ENCODE data around the gene SLC39A11. TPM values are rescaled to one million over a fixed set of nuclear protein-coding genes. Genes with fewer than 3 reads are reported as not detected.

SLC39A11 gene
- total RNA-seq, 1 experiment from 2014 or later: 57.1 TPM

- no TSS peak for BruUV-seq (replicated peaks)
- Histone ChIP-seq H3K27ac (no peak overlapping the region), H3K4me2 (no peak overlapping the region), H3K4me1 (replicated peaks; ENCODE audit: insufficient read depth) (no peaks in the 10 kb centered on the region), H3K79me2 (ENCODE audit: low read depth) (no peaks in the 10 kb centered on the region), H3K9me3 (ENCODE audit: insufficient read depth, low read depth) (no peaks in the 10 kb centered on the region), H3K4me3 (no peak overlapping the region), H2AFZ (no peak overlapping the region), H3K27me3 (ENCODE audit: insufficient read depth, low read depth) (no peaks in the 10 kb centered on the region), H3K36me3 (ENCODE audit: low read depth) (no peaks in the 10 kb centered on the region), H3F3A (ENCODE audit: insufficient read depth, low read depth) (no peaks in the 10 kb centered on the region), H3K9me2 (ENCODE audit: insufficient read depth) (no peaks in the 10 kb centered on the region), H4K20me1 (ENCODE audit: insufficient read depth) (no peaks in the 10 kb centered on the region; the same call in 1 of the 2 replicates)
- CTCF ChIA-PET: no interaction called here
- intact Hi-C loops (cut with micrococcal nuclease; ENCODE audit: unreplicated experiment): no loop called here
- DNase-seq: no peak
- TF ChIP-seq EZH2 (IDR thresholded peaks at IDR 0.05; ENCODE audit: low read depth) (no peak), CTCF (conservative IDR thresholded peaks at IDR 0.05) (no peak)
- POLR2A ChIA-PET (ENCODE audit: unreplicated experiment): no interaction called here
Observed at GRCh38 chr17:73039282-73039681, 53.2 kb downstream of the SLC39A11 start.

- no peak overlapping the region for H3K4me2 ChIP-seq
- TF ChIP-seq CTCF (conservative IDR thresholded peaks at IDR 0.05) (no peak), EZH2 (IDR thresholded peaks at IDR 0.05; ENCODE audit: low read depth) (no peak)
- H3K4me1 ChIP-seq (replicated peaks; ENCODE audit: insufficient read depth): no peaks in the 10 kb centered on the region
- H3K36me3 ChIP-seq (ENCODE audit: low read depth): no peaks in the 10 kb centered on the region
- H3K79me2 ChIP-seq (ENCODE audit: low read depth): no peaks in the 10 kb centered on the region
- H4K20me1 ChIP-seq (ENCODE audit: insufficient read depth): no peaks in the 10 kb centered on the region
- H3K9me3 ChIP-seq (ENCODE audit: insufficient read depth, low read depth): no peaks in the 10 kb centered on the region
- H2AFZ ChIP-seq: no peak overlapping the region
- ChIA-PET POLR2A (ENCODE audit: unreplicated experiment) (no interaction called here), CTCF (no interaction called here)
- H3K27me3 ChIP-seq (ENCODE audit: insufficient read depth, low read depth): no peaks in the 10 kb centered on the region
- intact Hi-C loops (cut with micrococcal nuclease; ENCODE audit: unreplicated experiment): no loop called here
- no peaks in the 10 kb centered on the region for H3F3A ChIP-seq (ENCODE audit: insufficient read depth, low read depth)
- H3K27ac ChIP-seq: no peak overlapping the region
- no TSS peak for BruUV-seq (replicated peaks)
- no peaks in the 10 kb centered on the region for H3K9me2 ChIP-seq (ENCODE audit: insufficient read depth)
- no peak for DNase-seq
- H3K4me3 ChIP-seq: no peak overlapping the region
Observed at GRCh38 chr17:73031472-73031871, 61.0 kb downstream of the SLC39A11 start.

GRCh38 chr17:73030995-73031394 lies 61.5 kb downstream of the SLC39A11 start:
- no peaks in the 10 kb centered on the region for H3K9me3 ChIP-seq (ENCODE audit: insufficient read depth, low read depth)
- no peak for DNase-seq
- H3K4me2 ChIP-seq: no peak overlapping the region
- no peaks in the 10 kb centered on the region for H3K79me2 ChIP-seq (ENCODE audit: low read depth)
- H3K27ac ChIP-seq: no peak overlapping the region
- BruUV-seq (replicated peaks): no TSS peak
- TF ChIP-seq CTCF (conservative IDR thresholded peaks at IDR 0.05) (no peak), EZH2 (IDR thresholded peaks at IDR 0.05; ENCODE audit: low read depth) (no peak)
- no peak overlapping the region for H3K4me3 ChIP-seq
- H3K9me2 ChIP-seq (ENCODE audit: insufficient read depth): no peaks in the 10 kb centered on the region
- no peaks in the 10 kb centered on the region for H3K4me1 ChIP-seq (replicated peaks; ENCODE audit: insufficient read depth)
- H4K20me1 ChIP-seq (ENCODE audit: insufficient read depth): no peaks in the 10 kb centered on the region
- H2AFZ ChIP-seq: no peak overlapping the region
- H3K27me3 ChIP-seq (ENCODE audit: insufficient read depth, low read depth): no peaks in the 10 kb centered on the region
- intact Hi-C loops (cut with micrococcal nuclease; ENCODE audit: unreplicated experiment): no loop called here
- ChIA-PET POLR2A (ENCODE audit: unreplicated experiment) (no interaction called here), CTCF (no interaction called here)
- H3K36me3 ChIP-seq (ENCODE audit: low read depth): no peaks in the 10 kb centered on the region
- H3F3A ChIP-seq (ENCODE audit: insufficient read depth, low read depth): no peaks in the 10 kb centered on the region

All from PC-9 (cell line).